GM12874 (cell line): Measurements from ENCODE around the gene TTC9B.

Experiments
- CTCF ChIP-seq: IDR thresholded peaks from 2 replicates; pipeline ENCODE4 v1.5.1; 2011; ENCODE audit warnings: low read depth, mild to moderate bottlenecking, control low read depth, low read length, moderate library complexity; ENCODE audit not compliant: insufficient read depth

The TTC9B gene

GRCh38 chr19:40204381-40204780 lies 13.8 kb downstream of the TTC9B start:
- no peak for TF ChIP-seq CTCF

- no peak for TF ChIP-seq CTCF
Observed at GRCh38 chr19:40200341-40201099, 17.7 kb downstream of the TTC9B start.

- no peak for TF ChIP-seq CTCF
Observed at GRCh38 chr19:40198272-40198990, 19.8 kb downstream of the TTC9B start.

GRCh38 chr19:40193587-40193849 lies 24.7 kb downstream of the TTC9B start:
- TF ChIP-seq CTCF: no peak

- TF ChIP-seq CTCF: no peak
Observed at GRCh38 chr19:40192758-40193586, 25.2 kb downstream of the TTC9B start.

- peak; percentile 25 for TF ChIP-seq CTCF
Observed at GRCh38 chr19:40191836-40192646, 26.1 kb downstream of the TTC9B start.
